Measurements from ENCODE around the gene CDC42BPB.

CDC42BPB gene

GRCh38 chr14:102942069-102942468 lies 115.3 kb downstream of the CDC42BPB start:
- TF ChIP-seq CTCF (IDR thresholded peaks at IDR 0.05; ENCODE audit: extremely low read depth, missing control alignments), result no peak

GRCh38 chr14:102941419-102942011 lies 115.8 kb downstream of the CDC42BPB start:
- no peak for DNase-seq (ENCODE audit: low spot score)

More at GRCh38 chr14:102942069-102942468, 115.3 kb downstream of the CDC42BPB start:
- no peak for DNase-seq (ENCODE audit: low spot score)

GRCh38 chr14:102940729-102941362 lies 116.5 kb downstream of the CDC42BPB start:
- TF ChIP-seq CTCF (IDR thresholded peaks at IDR 0.05; ENCODE audit: extremely low read depth, missing control alignments), result no peak
- no peak for DNase-seq (ENCODE audit: low spot score)

More at GRCh38 chr14:102941419-102942011, 115.8 kb downstream of the CDC42BPB start:
- TF ChIP-seq CTCF (IDR thresholded peaks at IDR 0.05; ENCODE audit: extremely low read depth, missing control alignments), result no peak

- TF ChIP-seq CTCF (IDR thresholded peaks at IDR 0.05; ENCODE audit: extremely low read depth, missing control alignments), result no peak
- DNase-seq (ENCODE audit: low spot score), result no peak
Measured at GRCh38 chr14:102939820-102940561, 117.4 kb downstream of the CDC42BPB start.

- DNase-seq (ENCODE audit: low spot score), result no peak
- TF ChIP-seq CTCF (IDR thresholded peaks at IDR 0.05; ENCODE audit: extremely low read depth, missing control alignments), result no peak
Measured at GRCh38 chr14:102939329-102939728, 118.0 kb downstream of the CDC42BPB start.

- DNase-seq (ENCODE audit: low spot score), result no peak
- TF ChIP-seq CTCF (IDR thresholded peaks at IDR 0.05; ENCODE audit: extremely low read depth, missing control alignments), result no peak
Measured at GRCh38 chr14:102938191-102938590, 119.2 kb downstream of the CDC42BPB start.
